ENCODE results near the gene EPAS1. TPM values are rescaled to one million over a fixed set of nuclear protein-coding genes. Genes with fewer than 3 reads are reported as not detected.

EPAS1 gene
- total and polyA plus RNA-seq, 2 experiments from 2014 or later = 47.5 to 73.8 TPM

- TF ChIP-seq EZH2 (IDR thresholded peaks at IDR 0.05; ENCODE audit: insufficient read depth, poor library complexity, severe bottlenecking) (no peak), EZH2phosphoT487 (IDR thresholded peaks at IDR 0.05; ENCODE audit: insufficient read depth, low read depth) (no peak)
- Histone ChIP-seq H3K27ac (no peak overlapping the region), H3K9me2 (ENCODE audit: insufficient read depth) (no peaks in the 10 kb centered on the region), H3K4me3 (no peak overlapping the region), H4K20me1 (ENCODE audit: insufficient read depth) (no peaks in the 10 kb centered on the region), H3K9me3 (ENCODE audit: low read depth) (no peaks in the 10 kb centered on the region), H3K9ac (no peak overlapping the region), H3K4me1 (ENCODE audit: insufficient read depth) (peaks cover 17% of the 10 kb centered on the region), H3K79me2 (ENCODE audit: insufficient read depth) (no peaks in the 10 kb centered on the region), H3F3A (ENCODE audit: insufficient read depth) (0 out of 2 replicates have a peak, but pooled peaks cover 11% of the 10 kb centered on the region), H2AFZ (no peak overlapping the region), H3K27me3 (replicated peaks; ENCODE audit: insufficient read depth) (no peaks in the 10 kb centered on the region), H3K36me3 (ENCODE audit: low read depth) (peaks cover 13% of the 10 kb centered on the region; the same call in 1 of the 2 replicates), H3K4me2 (ENCODE audit: unreplicated experiment) (no peak overlapping the region)
- 89 to 93% methylated on average over 5 of the region's 5 CpGs for WGBS, 2 experiments (ENCODE audit: low coverage in 1 of 2, low lambda C conversion rate in 2 of 2, missing lambda C conversion rate in 2 of 2)
- DNase-seq = no peak
- in situ Hi-C loops (cut with MboI) = no loop called here
These were observed 90.8 kb downstream of the EPAS1 start for GRCh38 chr2:46387886-46388515.

GRCh38 chr2:46388881-46389280 lies 91.7 kb downstream of the EPAS1 start:
- no peak overlapping the region for H3K4me2 ChIP-seq (ENCODE audit: unreplicated experiment)
- no peaks in the 10 kb centered on the region for H3K9me3 ChIP-seq (ENCODE audit: low read depth)
- no peaks in the 10 kb centered on the region for H3K79me2 ChIP-seq (ENCODE audit: insufficient read depth)
- 0 out of 2 replicates have a peak, but pooled peaks cover 11% of the 10 kb centered on the region for H3F3A ChIP-seq (ENCODE audit: insufficient read depth)
- no peak overlapping the region for H3K27ac ChIP-seq
- peaks cover 17% of the 10 kb centered on the region for H3K4me1 ChIP-seq (ENCODE audit: insufficient read depth)
- peaks cover 8% of the 10 kb centered on the region; the same call in 1 of the 2 replicates for H3K36me3 ChIP-seq (ENCODE audit: low read depth)
- in situ Hi-C loops (cut with MboI) = no loop called here
- TF ChIP-seq EZH2 (IDR thresholded peaks at IDR 0.05; ENCODE audit: insufficient read depth, poor library complexity, severe bottlenecking) = no peak
- TF ChIP-seq EZH2phosphoT487 (IDR thresholded peaks at IDR 0.05; ENCODE audit: insufficient read depth, low read depth) = no peak
- H3K4me3 ChIP-seq = no peak overlapping the region
- H2AFZ ChIP-seq = no peak overlapping the region
- WGBS, 2 experiments (ENCODE audit: low coverage in 1 of 2, low lambda C conversion rate in 2 of 2, missing lambda C conversion rate in 2 of 2) = 89 to 90% methylated on average over 5 of the region's 5 CpGs
- no peak for DNase-seq
- no peak overlapping the region for H3K9ac ChIP-seq
- no peaks in the 10 kb centered on the region for H3K9me2 ChIP-seq (ENCODE audit: insufficient read depth)
- no peaks in the 10 kb centered on the region for H4K20me1 ChIP-seq (ENCODE audit: insufficient read depth)
- no peaks in the 10 kb centered on the region for H3K27me3 ChIP-seq (replicated peaks; ENCODE audit: insufficient read depth)

- Histone ChIP-seq H3K4me1 (ENCODE audit: insufficient read depth) (peaks cover 17% of the 10 kb centered on the region), H3K4me3 (no peak overlapping the region), H3K9me2 (ENCODE audit: insufficient read depth) (no peaks in the 10 kb centered on the region), H3K27me3 (replicated peaks; ENCODE audit: insufficient read depth) (no peaks in the 10 kb centered on the region), H2AFZ (no peak overlapping the region), H3K36me3 (ENCODE audit: low read depth) (peaks cover 8% of the 10 kb centered on the region; the same call in 1 of the 2 replicates), H3K79me2 (ENCODE audit: insufficient read depth) (no peaks in the 10 kb centered on the region), H3K27ac (no peak overlapping the region), H4K20me1 (ENCODE audit: insufficient read depth) (no peaks in the 10 kb centered on the region), H3K4me2 (ENCODE audit: unreplicated experiment) (no peak overlapping the region), H3K9ac (no peak overlapping the region), H3F3A (ENCODE audit: insufficient read depth) (0 out of 2 replicates have a peak, but pooled peaks cover 11% of the 10 kb centered on the region), H3K9me3 (ENCODE audit: low read depth) (no peaks in the 10 kb centered on the region)
- WGBS, 2 experiments (ENCODE audit: low coverage in 1 of 2, low lambda C conversion rate in 2 of 2, missing lambda C conversion rate in 2 of 2) = 93 to 96% methylated on average over 13 of the region's 13 CpGs
- DNase-seq = peak; percentile 32
- in situ Hi-C loops (cut with MboI) = no loop called here
- TF ChIP-seq EZH2phosphoT487 (IDR thresholded peaks at IDR 0.05; ENCODE audit: insufficient read depth, low read depth) = no peak
- TF ChIP-seq EZH2 (IDR thresholded peaks at IDR 0.05; ENCODE audit: insufficient read depth, poor library complexity, severe bottlenecking) = no peak
These were observed 92.3 kb downstream of the EPAS1 start for GRCh38 chr2:46389417-46389916.

- no peaks in the 10 kb centered on the region for H3K79me2 ChIP-seq (ENCODE audit: insufficient read depth)
- H3K36me3 ChIP-seq (ENCODE audit: low read depth) = peaks cover 3% of the 10 kb centered on the region; the same call in 1 of the 2 replicates
- H2AFZ ChIP-seq = no peak overlapping the region
- H3K27me3 ChIP-seq (replicated peaks; ENCODE audit: insufficient read depth) = no peaks in the 10 kb centered on the region
- no peaks in the 10 kb centered on the region for H4K20me1 ChIP-seq (ENCODE audit: insufficient read depth)
- no peak overlapping the region for H3K4me3 ChIP-seq
- 0 out of 2 replicates have a peak, but pooled peaks cover 11% of the 10 kb centered on the region for H3F3A ChIP-seq (ENCODE audit: insufficient read depth)
- H3K9me3 ChIP-seq (ENCODE audit: low read depth) = no peaks in the 10 kb centered on the region
- H3K4me1 ChIP-seq (ENCODE audit: insufficient read depth) = peaks cover 17% of the 10 kb centered on the region
- no peak for DNase-seq
- H3K9me2 ChIP-seq (ENCODE audit: insufficient read depth) = no peaks in the 10 kb centered on the region
- no peak overlapping the region for H3K9ac ChIP-seq
- TF ChIP-seq EZH2 (IDR thresholded peaks at IDR 0.05; ENCODE audit: insufficient read depth, poor library complexity, severe bottlenecking) (no peak), EZH2phosphoT487 (IDR thresholded peaks at IDR 0.05; ENCODE audit: insufficient read depth, low read depth) (no peak)
- 93 to 98% methylated on average over 3 of the region's 3 CpGs for WGBS, 2 experiments (ENCODE audit: low coverage in 1 of 2, low lambda C conversion rate in 2 of 2, missing lambda C conversion rate in 2 of 2)
- in situ Hi-C loops (cut with MboI) = no loop called here
- no peak overlapping the region for H3K27ac ChIP-seq
- no peak overlapping the region for H3K4me2 ChIP-seq (ENCODE audit: unreplicated experiment)
These were observed 92.8 kb downstream of the EPAS1 start for GRCh38 chr2:46390036-46390435.
